SH-SY5Y (cell line): ENCODE measurements around the gene RAMP3.

Source experiments
- GATA2 ChIP-seq: IDR thresholded peaks from 2 replicates; pipeline ENCODE4 v1.6.1; 2011; ENCODE audit warnings: mild to moderate bottlenecking, low read depth, low read length
- GATA3 ChIP-seq: IDR thresholded peaks from 2 replicates; pipeline ENCODE4 v1.6.1; 2011; ENCODE audit warnings: low read depth, mild to moderate bottlenecking, low read length, moderate library complexity

DNA sequence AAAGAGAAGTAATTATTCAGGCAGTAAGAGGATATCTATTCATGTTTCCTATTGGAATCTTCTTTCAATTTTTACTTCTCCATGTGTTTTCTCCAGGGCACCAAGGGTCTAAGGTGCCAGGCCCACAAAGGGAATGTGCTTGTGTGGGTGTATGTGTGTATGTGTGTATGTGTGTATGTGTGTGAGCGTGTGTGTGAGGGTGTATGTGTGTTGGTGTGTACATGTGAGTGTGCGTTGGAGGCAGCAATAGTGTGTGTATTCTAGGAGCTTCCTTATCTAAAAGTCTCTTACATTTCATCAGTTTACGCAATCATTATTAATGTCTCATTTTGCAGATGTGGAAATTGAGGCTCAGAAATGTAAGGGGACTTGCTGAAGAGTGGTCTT is 28.3 kb downstream of the RAMP3 start:
- no peak for TF ChIP-seq GATA2
- no peak for TF ChIP-seq GATA3
